ENCODE results near the gene TNFRSF8.

TNFRSF8 gene

DNA sequence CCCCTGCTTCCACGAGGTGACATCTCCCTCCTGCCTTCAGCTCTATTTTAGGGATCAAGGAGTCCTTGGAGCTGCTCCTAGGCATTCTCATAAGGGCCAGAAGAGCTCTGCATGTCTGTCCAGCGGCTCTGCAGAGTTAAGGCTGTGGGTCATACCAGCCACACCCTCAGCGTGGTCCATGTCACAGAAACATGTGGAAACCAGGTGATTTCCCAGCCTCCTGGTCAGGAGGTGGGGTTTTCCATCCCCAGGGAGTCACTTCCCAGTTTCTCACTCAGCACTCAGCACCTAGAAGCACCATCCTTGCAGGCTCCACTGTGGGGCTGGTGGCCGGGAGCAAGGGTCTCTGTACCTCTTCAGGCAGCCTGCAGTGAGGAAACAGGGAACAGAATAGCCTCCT is 102.2 kb downstream of the TNFRSF8 start:
- peaks cover 30% of the 10 kb centered on the region for H3K4me1 Mint-ChIP-seq
- H3K27ac Mint-ChIP-seq = no peak overlapping the region
- H3K27me3 Mint-ChIP-seq (ENCODE audit: low read depth, poor library complexity) = peaks cover 31% of the 10 kb centered on the region
- H3K9me3 Mint-ChIP-seq = no peaks in the 10 kb centered on the region
- no peak for DNase-seq
- H3K4me3 Mint-ChIP-seq = no peak overlapping the region
- H3K36me3 Mint-ChIP-seq (ENCODE audit: low read depth) = no peaks in the 10 kb centered on the region
- no peak for TF ChIP-seq CTCF (IDR thresholded peaks at IDR 0.05)

DNA sequence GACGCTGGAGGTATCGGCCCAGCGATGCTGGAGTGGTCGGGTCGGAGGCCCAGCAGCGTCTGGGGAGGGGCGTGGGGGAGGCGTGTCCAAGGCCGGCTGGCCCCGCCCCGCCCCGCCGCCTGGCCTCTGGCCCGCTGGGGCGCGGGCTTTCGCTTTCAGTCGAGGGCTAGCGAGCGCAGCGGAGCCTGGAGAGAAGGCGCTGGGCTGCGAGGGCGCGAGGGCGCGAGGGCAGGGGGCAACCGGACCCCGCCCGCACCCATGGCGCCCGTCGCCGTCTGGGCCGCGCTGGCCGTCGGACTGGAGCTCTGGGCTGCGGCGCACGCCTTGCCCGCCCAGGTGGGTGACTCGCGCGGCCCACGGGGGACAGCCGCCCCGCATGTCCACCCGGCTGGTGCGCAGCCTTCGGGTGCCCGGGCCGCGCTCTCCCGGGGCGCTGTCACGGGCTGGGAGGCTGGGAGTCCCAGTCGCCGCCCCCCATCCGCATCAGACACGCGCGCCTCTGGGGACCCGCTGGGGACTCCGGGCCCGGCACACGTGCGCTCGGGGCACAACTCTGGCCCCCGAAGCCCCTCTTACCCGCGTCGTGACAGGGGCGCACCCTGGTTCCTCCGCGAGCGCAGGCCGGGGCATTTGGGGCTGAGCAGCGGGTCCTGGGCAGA is 103.9 kb downstream of the TNFRSF8 start, which contains the start of gene TNFRSF1B:
Gene TNFRSF1B, plus strand, starts transcription at position 158 of the 659 bp plus-strand sequence. Its CDS starts 101 bp downstream, at position 259.
- peaks cover 31% of the 10 kb centered on the region for H3K27me3 Mint-ChIP-seq (ENCODE audit: low read depth, poor library complexity)
- no peak for TF ChIP-seq CTCF (IDR thresholded peaks at IDR 0.05)
- DNase-seq = peak; percentile 77
- H3K4me1 Mint-ChIP-seq = peaks cover 25% of the 10 kb centered on the region
- no peak within 1 kb of the TSS for H3K27ac Mint-ChIP-seq
- peak within 1 kb of the TSS; percentile 76 for H3K4me3 Mint-ChIP-seq
- H3K36me3 Mint-ChIP-seq (ENCODE audit: low read depth) = no peaks in the 10 kb centered on the region
- no peaks in the 10 kb centered on the region for H3K9me3 Mint-ChIP-seq

- Mint-ChIP-seq H3K27me3 (ENCODE audit: low read depth, poor library complexity) (peaks cover 28% of the 10 kb centered on the region), H3K4me1 (peaks cover 25% of the 10 kb centered on the region), H3K4me3 (peak overlapping the region; percentile 76), H3K9me3 (no peaks in the 10 kb centered on the region), H3K36me3 (ENCODE audit: low read depth) (no peaks in the 10 kb centered on the region), H3K27ac (no peak overlapping the region)
- TF ChIP-seq CTCF (IDR thresholded peaks at IDR 0.05) = no peak
- DNase-seq = no peak
Measured at GRCh38 chr1:12167493-12168429, 104.7 kb downstream of the TNFRSF8 start.

GRCh38 chr1:12168451-12169160 is 105.5 kb downstream of the TNFRSF8 start:
- Mint-ChIP-seq H3K4me3 (peak overlapping the region; percentile 16), H3K4me1 (peaks cover 26% of the 10 kb centered on the region), H3K9me3 (no peaks in the 10 kb centered on the region), H3K36me3 (ENCODE audit: low read depth) (no peaks in the 10 kb centered on the region), H3K27ac (no peak overlapping the region), H3K27me3 (ENCODE audit: low read depth, poor library complexity) (peaks cover 28% of the 10 kb centered on the region)
- DNase-seq = no peak
- TF ChIP-seq CTCF (IDR thresholded peaks at IDR 0.05) = no peak

DNA sequence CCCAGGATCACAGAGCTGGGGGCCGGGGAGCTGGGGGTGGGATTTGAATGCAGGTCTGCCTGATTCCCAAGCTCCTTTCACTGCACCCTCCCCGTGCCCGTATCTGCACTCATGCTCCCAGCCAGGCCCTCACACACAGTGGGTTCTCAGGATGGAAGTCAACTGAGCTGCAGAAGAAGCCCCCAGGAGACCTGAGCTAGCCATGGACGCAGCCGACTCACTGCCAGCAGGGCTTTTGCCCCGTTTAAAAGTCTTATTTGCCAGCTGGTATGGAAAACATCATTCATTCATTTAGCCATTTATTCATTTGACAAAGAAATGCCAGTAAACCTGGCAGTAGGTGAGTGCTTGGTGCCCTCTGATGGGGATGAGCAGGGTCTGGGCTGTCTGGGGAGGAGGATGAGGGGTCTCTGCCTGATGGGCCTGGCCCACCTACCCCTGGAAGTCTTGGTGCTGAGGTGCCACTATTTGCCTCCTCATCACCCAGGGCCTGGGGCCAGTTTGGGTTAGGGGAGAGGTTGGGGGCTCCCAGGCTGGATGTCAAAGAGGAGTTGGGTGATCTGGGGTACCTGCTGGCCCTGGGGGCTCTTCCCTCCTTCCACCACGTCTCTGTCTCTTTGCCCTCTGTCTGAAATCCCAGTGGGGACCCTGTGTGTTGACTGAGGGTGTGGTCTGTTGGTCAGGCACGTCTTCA is 106.5 kb downstream of the TNFRSF8 start:
- peaks cover 28% of the 10 kb centered on the region for H3K27me3 Mint-ChIP-seq (ENCODE audit: low read depth, poor library complexity)
- TF ChIP-seq CTCF (IDR thresholded peaks at IDR 0.05) = no peak
- peaks cover 36% of the 10 kb centered on the region for H3K4me1 Mint-ChIP-seq
- H3K27ac Mint-ChIP-seq = no peak overlapping the region
- no peaks in the 10 kb centered on the region for H3K9me3 Mint-ChIP-seq
- H3K4me3 Mint-ChIP-seq = no peak overlapping the region
- H3K36me3 Mint-ChIP-seq (ENCODE audit: low read depth) = no peaks in the 10 kb centered on the region
- no peak for DNase-seq
